AG09309 (cell line): ENCODE results near the gene HLX.

Experiments
- DNase-seq: peaks from one replicate; pipeline ENCODE4 v3.0.0-alpha.2; 2010; ENCODE audit warnings: low read depth
- H3K4me3 ChIP-seq: 2 replicates; pipeline ENCODE4 v1.5.1; 2011; ENCODE audit warnings: mild to moderate bottlenecking, low read depth, low read length, moderate library complexity; ENCODE audit not compliant: control insufficient read depth
- TF ChIP-seq, protein P1 (sequence below): IDR thresholded peaks from 2 replicates; pipeline ENCODE4 v1.5.1; 2011; ENCODE audit warnings: mild to moderate bottlenecking, low read depth, low read length, inconsistent platforms; ENCODE audit not compliant: insufficient read depth, control insufficient read depth; ENCODE audit errors: missing control alignments

HLX gene

DNA sequence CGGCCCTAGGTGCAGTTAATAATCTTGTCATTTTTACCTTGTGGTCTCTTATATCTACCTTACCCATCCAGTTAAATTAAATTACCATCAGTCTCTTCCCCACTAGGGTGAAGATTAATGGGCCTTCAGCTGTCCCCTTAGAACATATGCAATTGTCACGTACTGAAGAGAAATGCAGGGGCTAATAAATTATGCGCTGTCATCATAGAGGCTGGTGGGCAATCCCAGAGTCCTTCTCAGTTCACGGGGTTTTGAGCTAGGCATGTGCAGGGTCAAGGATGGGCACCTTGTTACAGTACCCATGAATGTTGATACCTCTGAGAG, 35.8 kb downstream of the HLX start:
- TF ChIP-seq, protein P1, sequence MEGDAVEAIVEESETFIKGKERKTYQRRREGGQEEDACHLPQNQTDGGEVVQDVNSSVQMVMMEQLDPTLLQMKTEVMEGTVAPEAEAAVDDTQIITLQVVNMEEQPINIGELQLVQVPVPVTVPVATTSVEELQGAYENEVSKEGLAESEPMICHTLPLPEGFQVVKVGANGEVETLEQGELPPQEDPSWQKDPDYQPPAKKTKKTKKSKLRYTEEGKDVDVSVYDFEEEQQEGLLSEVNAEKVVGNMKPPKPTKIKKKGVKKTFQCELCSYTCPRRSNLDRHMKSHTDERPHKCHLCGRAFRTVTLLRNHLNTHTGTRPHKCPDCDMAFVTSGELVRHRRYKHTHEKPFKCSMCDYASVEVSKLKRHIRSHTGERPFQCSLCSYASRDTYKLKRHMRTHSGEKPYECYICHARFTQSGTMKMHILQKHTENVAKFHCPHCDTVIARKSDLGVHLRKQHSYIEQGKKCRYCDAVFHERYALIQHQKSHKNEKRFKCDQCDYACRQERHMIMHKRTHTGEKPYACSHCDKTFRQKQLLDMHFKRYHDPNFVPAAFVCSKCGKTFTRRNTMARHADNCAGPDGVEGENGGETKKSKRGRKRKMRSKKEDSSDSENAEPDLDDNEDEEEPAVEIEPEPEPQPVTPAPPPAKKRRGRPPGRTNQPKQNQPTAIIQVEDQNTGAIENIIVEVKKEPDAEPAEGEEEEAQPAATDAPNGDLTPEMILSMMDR = no peak
- no peak overlapping the region for H3K4me3 ChIP-seq
- no peak for DNase-seq

DNA sequence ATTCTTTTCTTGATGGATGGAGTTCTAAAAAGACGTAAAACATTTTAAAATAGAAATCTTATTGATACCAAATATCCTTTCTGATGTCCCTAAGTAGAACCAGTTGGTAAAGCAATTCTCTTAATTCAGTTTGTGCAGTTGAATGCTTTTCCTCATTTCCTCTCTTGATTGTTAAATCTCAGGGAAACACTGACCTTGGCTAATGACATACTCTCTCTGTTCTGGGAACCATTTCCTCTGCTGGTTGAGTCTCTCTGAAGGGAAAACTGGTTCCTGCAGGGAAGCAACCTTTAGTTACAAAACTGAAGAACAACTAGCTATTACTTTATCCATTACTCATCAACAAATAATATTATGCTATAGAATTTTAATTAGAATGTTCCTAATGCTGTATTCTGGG, 36.7 kb downstream of the HLX start:
- H3K4me3 ChIP-seq = no peak overlapping the region
- TF ChIP-seq, protein P1 = no peak
- DNase-seq = no peak

- DNase-seq = no peak
- H3K4me3 ChIP-seq = no peak overlapping the region
- TF ChIP-seq, protein P1 = no peak
Measured at GRCh38 chr1:220917101-220917500, 37.9 kb downstream of the HLX start.

- no peak overlapping the region for H3K4me3 ChIP-seq
- TF ChIP-seq, protein P1 = no peak
Measured at GRCh38 chr1:220917535-220918209, 38.4 kb downstream of the HLX start.

DNA sequence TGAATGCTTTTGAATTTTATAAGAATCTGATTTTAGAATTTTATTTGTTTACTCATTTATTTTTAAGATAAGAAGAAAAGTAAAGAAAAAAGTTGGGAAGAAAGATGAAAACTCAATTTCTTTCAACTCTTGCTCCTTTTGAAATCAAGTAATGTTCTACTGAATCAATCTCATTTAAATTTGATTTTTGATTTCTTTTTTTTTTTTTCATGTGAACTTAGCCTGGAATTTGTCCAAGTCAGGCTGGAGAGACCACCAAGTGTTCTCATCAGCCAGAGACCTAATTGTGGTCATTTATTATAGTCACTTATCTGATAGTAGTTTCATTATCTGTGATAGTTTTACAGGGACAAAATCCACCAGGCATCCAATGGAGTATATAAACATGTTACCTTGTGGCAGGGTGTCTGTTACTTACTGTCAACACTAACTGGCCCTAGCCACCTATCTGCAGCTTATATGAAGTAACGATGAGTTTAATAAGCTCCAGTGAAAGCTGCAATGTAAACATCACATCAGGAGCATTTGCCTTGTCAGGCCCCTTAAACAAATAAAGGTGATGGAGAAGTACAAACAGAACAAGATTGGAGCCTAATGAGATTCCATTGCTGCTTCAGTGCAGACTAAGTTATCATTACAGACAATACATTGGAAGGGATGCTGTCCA, 39.2 kb downstream of the HLX start:
- no peak overlapping the region for H3K4me3 ChIP-seq
- TF ChIP-seq, protein P1 = no peak
- no peak for DNase-seq

More at GRCh38 chr1:220917535-220918209, 38.4 kb downstream of the HLX start:
- DNase-seq = no peak

DNA sequence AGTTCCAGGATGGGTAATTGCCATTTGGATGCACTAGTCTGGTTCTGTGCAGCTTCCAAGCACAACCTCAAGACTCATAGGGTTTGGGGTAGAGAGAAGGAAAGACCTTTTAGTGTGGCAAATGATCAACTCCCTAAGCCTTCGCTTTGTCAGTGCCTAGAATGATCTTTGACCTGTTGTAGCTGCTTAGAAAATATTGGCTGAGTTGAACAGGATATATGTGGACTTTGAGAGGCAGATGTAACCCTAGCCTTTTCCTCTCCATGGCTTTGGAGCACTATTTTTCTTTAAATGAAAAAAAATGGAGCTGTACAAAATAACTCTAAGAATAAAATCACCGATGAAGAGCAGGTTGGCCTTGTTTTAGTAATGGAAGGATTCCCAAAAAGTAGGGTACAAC, 41.7 kb downstream of the HLX start:
- no peak overlapping the region for H3K4me3 ChIP-seq
- DNase-seq = no peak
- TF ChIP-seq, protein P1 = no peak

DNA sequence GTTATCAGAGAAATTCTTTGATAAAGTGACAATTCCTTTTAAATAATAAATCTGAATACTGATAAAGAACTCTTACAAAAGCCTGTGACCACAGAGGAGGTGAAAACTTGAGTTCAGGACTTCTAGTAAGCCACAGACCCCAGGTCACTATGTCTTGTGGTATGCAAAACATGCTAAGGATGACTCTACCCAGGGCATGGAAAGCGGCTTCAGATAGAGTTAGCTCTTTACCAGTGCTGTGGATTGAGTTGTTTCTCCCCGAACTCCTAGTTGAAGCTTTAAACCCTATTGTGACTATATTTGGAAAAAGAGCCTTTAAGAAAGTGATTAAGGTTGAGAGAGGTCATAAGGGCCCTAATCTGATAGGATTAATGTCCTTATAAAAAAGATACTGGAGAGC, 42.3 kb downstream of the HLX start:
- no peak overlapping the region for H3K4me3 ChIP-seq
- TF ChIP-seq, protein P1 = no peak
- no peak for DNase-seq
